ENCODE data around the gene ATG10.

DNA sequence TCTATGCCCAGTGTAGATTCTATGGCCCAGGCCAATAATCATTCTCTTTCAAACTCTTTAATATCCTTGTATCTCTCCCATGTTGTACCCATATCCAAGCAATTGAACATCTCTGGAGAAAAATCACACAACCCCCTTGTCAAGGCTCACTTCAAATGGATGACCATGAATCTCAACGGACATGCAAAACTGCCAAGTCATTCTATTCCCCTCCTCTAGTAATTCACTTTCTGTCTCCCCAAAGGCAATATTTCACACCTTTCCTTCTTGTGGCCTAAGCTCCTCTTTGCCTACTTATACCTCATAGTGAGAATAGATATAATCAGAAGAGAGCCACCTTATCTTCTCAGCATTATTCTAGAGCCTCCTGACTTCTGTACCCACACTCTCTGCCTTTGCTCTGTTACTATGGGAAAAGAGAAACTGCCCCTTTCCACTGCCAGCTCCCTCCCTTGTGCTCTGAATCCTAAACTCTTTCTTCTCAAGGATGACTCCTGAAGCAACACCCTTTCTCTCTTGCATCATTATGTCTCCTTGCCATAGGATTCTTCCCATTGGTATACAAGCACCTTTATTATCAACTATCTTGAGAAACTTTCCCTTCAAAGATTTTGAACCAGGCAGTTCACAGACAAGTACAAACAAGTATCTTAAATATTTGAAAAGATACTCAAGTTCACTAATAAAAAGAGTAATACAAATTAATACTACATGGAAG is 240.2 kb downstream of the ATG10 start:
- TF ChIP-seq, protein P1, sequence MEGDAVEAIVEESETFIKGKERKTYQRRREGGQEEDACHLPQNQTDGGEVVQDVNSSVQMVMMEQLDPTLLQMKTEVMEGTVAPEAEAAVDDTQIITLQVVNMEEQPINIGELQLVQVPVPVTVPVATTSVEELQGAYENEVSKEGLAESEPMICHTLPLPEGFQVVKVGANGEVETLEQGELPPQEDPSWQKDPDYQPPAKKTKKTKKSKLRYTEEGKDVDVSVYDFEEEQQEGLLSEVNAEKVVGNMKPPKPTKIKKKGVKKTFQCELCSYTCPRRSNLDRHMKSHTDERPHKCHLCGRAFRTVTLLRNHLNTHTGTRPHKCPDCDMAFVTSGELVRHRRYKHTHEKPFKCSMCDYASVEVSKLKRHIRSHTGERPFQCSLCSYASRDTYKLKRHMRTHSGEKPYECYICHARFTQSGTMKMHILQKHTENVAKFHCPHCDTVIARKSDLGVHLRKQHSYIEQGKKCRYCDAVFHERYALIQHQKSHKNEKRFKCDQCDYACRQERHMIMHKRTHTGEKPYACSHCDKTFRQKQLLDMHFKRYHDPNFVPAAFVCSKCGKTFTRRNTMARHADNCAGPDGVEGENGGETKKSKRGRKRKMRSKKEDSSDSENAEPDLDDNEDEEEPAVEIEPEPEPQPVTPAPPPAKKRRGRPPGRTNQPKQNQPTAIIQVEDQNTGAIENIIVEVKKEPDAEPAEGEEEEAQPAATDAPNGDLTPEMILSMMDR (IDR thresholded peaks at IDR 0.05) = no peak
- TF ChIP-seq POLR2A (IDR thresholded peaks at IDR 0.05) = no peak
- no peak for TF ChIP-seq POLR2AphosphoS5 (IDR thresholded peaks at IDR 0.05; ENCODE audit: insufficient read depth in 1 of 2, low read depth in 1 of 2)
